ENCODE data around the gene GRHL3. TPM values are rescaled to one million over a fixed set of nuclear protein-coding genes. Genes with fewer than 3 reads are reported as not detected.

GRHL3 gene
- polyA plus RNA-seq, 3 donors = 0.03 TPM; not detected in 2

- no peaks in the 10 kb centered on the region for H3K36me3 ChIP-seq (replicated peaks in 1 of 2; ENCODE audit: control insufficient read depth in 1 of 2, insufficient read depth in 2 of 2, low read length in 2 of 2)
- no peaks in the 10 kb centered on the region for H4K20me1 ChIP-seq (ENCODE audit: insufficient read depth, low read length)
- peaks cover 13 to 15% of the 10 kb centered on the region in 2 donors for H3K4me1 ChIP-seq (ENCODE audit: control insufficient read depth in 1 of 2, insufficient read depth in 2 of 2, low read length in 2 of 2)
- DNase-seq = no peak
- Mint-ChIP-seq H3K27ac (peak overlapping the region in 1 of 7 donors; percentile 3), H3K27me3 (ENCODE audit: low read depth in 3 of 3) (no peaks in the 10 kb centered on the region), H3K4me1 (peaks cover 15% of the 10 kb centered on the region), H3K4me3 (no peak overlapping the region), H3K36me3 (peaks cover 0 to 6% of the 10 kb centered on the region in 2 donors), H3K9me3 (no peaks in the 10 kb centered on the region)
- H3K27me3 ChIP-seq (ENCODE audit: control insufficient read depth in 2 of 2, insufficient read depth in 2 of 2, low read length in 2 of 2) = no peaks in the 10 kb centered on the region
- intact Hi-C loops (cut with micrococcal nuclease) = no loop called here
- no peak overlapping the region for H3K4me3 ChIP-seq (replicated peaks in 1 of 3; ENCODE audit: low read depth in 2 of 3, low read length in 3 of 3)
- no peak for TF ChIP-seq CTCF (IDR thresholded peaks at IDR 0.05)
- H3K27ac ChIP-seq (ENCODE audit: low read depth in 1 of 2, low read length in 2 of 2) = no peak overlapping the region
- no peak overlapping the region for H2AFZ ChIP-seq (ENCODE audit: insufficient read depth, low read depth, low read length, poor library complexity, severe bottlenecking)
- no peak overlapping the region for H3K4me2 ChIP-seq (replicated peaks; ENCODE audit: extremely low read depth, low read length, poor library complexity, severe bottlenecking)
- WGBS (ENCODE audit: insufficient coverage) = 100% methylated on average over 1 of the region's 7 CpGs
- no peaks in the 10 kb centered on the region for H3K9me3 ChIP-seq (replicated peaks in 1 of 2; ENCODE audit: control insufficient read depth in 1 of 2, insufficient read depth in 1 of 2, low read length in 2 of 2)
- H3K9ac ChIP-seq (ENCODE audit: insufficient read depth, low read length, poor library complexity, severe bottlenecking) = no peak overlapping the region
- no peaks in the 10 kb centered on the region for H3K79me2 ChIP-seq (ENCODE audit: insufficient read depth, low read length)
These were observed 44.8 kb downstream of the GRHL3 start for GRCh38 chr1:24363994-24364393.

DNA sequence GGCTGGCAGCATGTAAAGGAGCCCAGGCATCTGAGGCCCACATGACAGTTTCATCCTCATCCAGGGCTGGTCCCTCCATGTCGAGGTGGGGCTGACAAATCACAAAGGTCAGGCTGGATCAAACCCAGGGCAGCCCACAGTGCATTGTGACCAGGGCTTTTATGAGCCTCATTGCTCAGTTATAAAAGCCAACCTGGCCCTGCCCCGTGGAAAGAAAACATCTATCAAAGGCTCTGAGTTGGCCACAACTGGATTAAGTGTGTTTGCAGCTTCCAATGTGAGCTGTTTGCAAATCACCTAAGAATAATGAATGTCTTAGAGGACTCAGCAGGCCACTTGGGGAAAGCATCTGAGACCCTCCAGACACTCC, 45.4 kb downstream of the GRHL3 start:
- Histone ChIP-seq H3K27ac (ENCODE audit: low read depth in 1 of 2, low read length in 2 of 2) (peak overlapping the region in 1 of 2 donors; percentile 75), H3K36me3 (replicated peaks in 1 of 2; ENCODE audit: control insufficient read depth in 1 of 2, insufficient read depth in 2 of 2, low read length in 2 of 2) (no peaks in the 10 kb centered on the region), H3K4me1 (ENCODE audit: control insufficient read depth in 1 of 2, insufficient read depth in 2 of 2, low read length in 2 of 2) (peaks cover 13 to 15% of the 10 kb centered on the region in 2 donors), H3K79me2 (ENCODE audit: insufficient read depth, low read length) (no peaks in the 10 kb centered on the region), H3K9me3 (replicated peaks in 1 of 2; ENCODE audit: control insufficient read depth in 1 of 2, insufficient read depth in 1 of 2, low read length in 2 of 2) (no peaks in the 10 kb centered on the region), H3K4me2 (replicated peaks; ENCODE audit: extremely low read depth, low read length, poor library complexity, severe bottlenecking) (no peak overlapping the region), H3K9ac (ENCODE audit: insufficient read depth, low read length, poor library complexity, severe bottlenecking) (no peak overlapping the region), H3K4me3 (replicated peaks in 1 of 3; ENCODE audit: low read depth in 2 of 3, low read length in 3 of 3) (no peak overlapping the region), H4K20me1 (ENCODE audit: insufficient read depth, low read length) (no peaks in the 10 kb centered on the region), H2AFZ (ENCODE audit: insufficient read depth, low read depth, low read length, poor library complexity, severe bottlenecking) (no peak overlapping the region), H3K27me3 (ENCODE audit: control insufficient read depth in 2 of 2, insufficient read depth in 2 of 2, low read length in 2 of 2) (no peaks in the 10 kb centered on the region)
- TF ChIP-seq CTCF (IDR thresholded peaks at IDR 0.05) = no peak
- H3K4me3 Mint-ChIP-seq = no peak overlapping the region
- H3K9me3 Mint-ChIP-seq = no peaks in the 10 kb centered on the region
- H3K4me1 Mint-ChIP-seq = peaks cover 15% of the 10 kb centered on the region
- H3K27me3 Mint-ChIP-seq (ENCODE audit: low read depth in 3 of 3) = no peaks in the 10 kb centered on the region
- peak overlapping the region; percentile 41 to 89 (median 85) for H3K27ac Mint-ChIP-seq
- no peak for DNase-seq
- intact Hi-C loops (cut with micrococcal nuclease) = no loop called here
- peaks cover 0 to 4% of the 10 kb centered on the region in 2 donors for H3K36me3 Mint-ChIP-seq
- 78% methylated on average over 2 of the region's 2 CpGs for WGBS (ENCODE audit: insufficient coverage)
